H9 (cell line): ENCODE measurements around the gene RBFOX1. TPM values are rescaled to one million over a fixed set of nuclear protein-coding genes. Genes with fewer than 3 reads are reported as not detected.

ENCODE experiments used
- DNase-seq: peaks from one replicate; pipeline ENCODE4 v3.0.0-alpha.2; 2017
- H2AFZ ChIP-seq: one replicate; pipeline ENCODE4 v1.6.1; 2013; ENCODE audit warnings: mild to moderate bottlenecking, low read length, control low read depth, moderate library complexity
- H2AK5ac ChIP-seq: 2 replicates; pipeline ENCODE4 v1.6.1; 2013; ENCODE audit warnings: low read length, control low read depth, mixed read lengths; ENCODE audit not compliant: insufficient read length
- H2BK120ac ChIP-seq: one replicate; pipeline ENCODE4 v1.6.1; 2013; ENCODE audit warnings: low read depth, mild to moderate bottlenecking, low read length, control low read depth, inconsistent platforms; ENCODE audit not compliant: poor library complexity, severe bottlenecking
- H2BK12ac ChIP-seq: 2 replicates; pipeline ENCODE4 v1.6.1; 2013; ENCODE audit warnings: low read length, control low read depth, mixed read lengths, low read depth; ENCODE audit not compliant: insufficient read length
- H2BK15ac ChIP-seq: 2 replicates; pipeline ENCODE4 v1.6.1; 2013; ENCODE audit warnings: low read depth, low read length, control low read depth
- H2BK20ac ChIP-seq: one replicate; pipeline ENCODE4 v1.6.1; 2013; ENCODE audit warnings: low read depth, mild to moderate bottlenecking, low read length, control low read depth, inconsistent platforms; ENCODE audit not compliant: poor library complexity, severe bottlenecking
- H2BK5ac ChIP-seq: 2 replicates; pipeline ENCODE4 v1.6.1; 2013; ENCODE audit warnings: low read length, control low read depth, mixed read lengths; ENCODE audit not compliant: insufficient read length
- H3K14ac ChIP-seq: 2 replicates; pipeline ENCODE4 v1.6.1; 2013; ENCODE audit warnings: low read length, control low read depth; ENCODE audit not compliant: insufficient read depth
- H3K18ac ChIP-seq: 2 replicates; pipeline ENCODE4 v1.6.1; 2013; ENCODE audit warnings: low read depth, mild to moderate bottlenecking, mixed read lengths, low read length, control low read depth; ENCODE audit not compliant: insufficient read length
- H3K23ac ChIP-seq: 2 replicates; pipeline ENCODE4 v1.6.1; 2013; ENCODE audit warnings: low read length, control low read depth, mixed read lengths, low read depth; ENCODE audit not compliant: insufficient read length
- H3K23me2 ChIP-seq: 2 replicates; pipeline ENCODE4 v1.6.1; 2013; ENCODE audit warnings: low read depth, mild to moderate bottlenecking, mixed read lengths, low read length, control low read depth; ENCODE audit not compliant: insufficient read length, poor library complexity, severe bottlenecking
- H3K27ac ChIP-seq: 2 replicates; pipeline ENCODE4 v1.5.1; 2013; ENCODE audit warnings: low read length, control low read depth, mixed read lengths, low read depth; ENCODE audit not compliant: insufficient read length
- H3K27me3 ChIP-seq: 2 replicates; pipeline ENCODE4 v1.6.1; 2013; ENCODE audit warnings: low read length, control low read depth, inconsistent platforms; ENCODE audit not compliant: insufficient read depth
- H3K4ac ChIP-seq: 2 replicates; pipeline ENCODE4 v1.6.1; 2013; ENCODE audit warnings: low read depth, mild to moderate bottlenecking, control low read depth, inconsistent platforms, low read length, moderate library complexity
- H3K4me1 ChIP-seq: 2 replicates; pipeline ENCODE4 v1.6.1; 2013; ENCODE audit warnings: low read length, control low read depth, inconsistent platforms; ENCODE audit not compliant: insufficient read depth
- H3K4me2 ChIP-seq: 2 replicates; pipeline ENCODE4 v1.6.1; 2013; ENCODE audit warnings: low read length, control low read depth, mixed read lengths; ENCODE audit not compliant: insufficient read length, insufficient read depth
- H3K56ac ChIP-seq: 2 replicates; pipeline ENCODE4 v1.6.1; 2013; ENCODE audit warnings: low read depth, mild to moderate bottlenecking, mixed read lengths, low read length, control low read depth; ENCODE audit not compliant: insufficient read length
- H3K79me1 ChIP-seq: 2 replicates; pipeline ENCODE4 v1.6.1; 2013; ENCODE audit warnings: low read depth, mild to moderate bottlenecking, moderate library complexity, low read length, control low read depth, inconsistent platforms; ENCODE audit not compliant: insufficient read depth, poor library complexity, severe bottlenecking
- H3K79me2 ChIP-seq: 2 replicates; pipeline ENCODE4 v1.6.1; 2013; ENCODE audit warnings: low read length, control low read depth, inconsistent platforms; ENCODE audit not compliant: insufficient read depth
- H3K9ac ChIP-seq: 2 replicates; pipeline ENCODE4 v1.6.1; 2013; ENCODE audit warnings: low read length, control low read depth, mixed read lengths; ENCODE audit not compliant: insufficient read length; ENCODE audit errors: extremely low read depth
- H3K9me3 ChIP-seq: one replicate; pipeline ENCODE4 v1.6.1; 2013; ENCODE audit warnings: low read depth, low read length, inconsistent platforms; ENCODE audit not compliant: control insufficient read depth
- H3T11ph ChIP-seq: one replicate; pipeline ENCODE4 v1.6.1; 2013; ENCODE audit warnings: mild to moderate bottlenecking, low read length, control low read depth, inconsistent platforms
- H4K20me1 ChIP-seq: one replicate; pipeline ENCODE4 v1.6.1; 2013; ENCODE audit not compliant: control insufficient read depth, insufficient read length, insufficient read depth
- H4K5ac ChIP-seq: 2 replicates; pipeline ENCODE4 v1.6.1; 2013; ENCODE audit warnings: low read depth, mild to moderate bottlenecking, mixed read lengths, low read length, control low read depth; ENCODE audit not compliant: insufficient read length
- H4K8ac ChIP-seq: replicated peaks from 2 replicates; pipeline ENCODE4 v1.6.1; 2013; ENCODE audit warnings: low read length, control low read depth, mixed read lengths, low read depth; ENCODE audit not compliant: insufficient read length
- H4K91ac ChIP-seq: 2 replicates; pipeline ENCODE4 v1.6.1; 2013; ENCODE audit warnings: low read depth, mild to moderate bottlenecking, moderate library complexity, mixed read lengths, low read length, control low read depth; ENCODE audit not compliant: insufficient read length
- H3K27ac Mint-ChIP-seq, 3 experiments: 2 replicates in 2 of 3; 3 replicates in 1 of 3; pipeline ENCODE4 v1.8.0; 2020 to 2021; ENCODE audit warnings: mixed read lengths in 3 of 3, mild to moderate bottlenecking in 1 of 3, moderate library complexity in 1 of 3
- H3K27me3 Mint-ChIP-seq: 2 replicates; pipeline ENCODE4 v1.8.0; 2021; ENCODE audit warnings: low read depth, mild to moderate bottlenecking, moderate library complexity, mixed read lengths
- H3K36me3 Mint-ChIP-seq, 3 experiments: 2 replicates in 2 of 3; 3 replicates in 1 of 3; pipeline ENCODE4 v1.8.0; 2020 to 2021; ENCODE audit warnings: low read depth in 3 of 3, mixed read lengths in 3 of 3; ENCODE audit not compliant: insufficient read depth in 1 of 3
- H3K4me1 Mint-ChIP-seq, 2 experiments: 2 replicates each; pipeline ENCODE4 v1.8.0; 2020; ENCODE audit warnings: mixed read lengths in 2 of 2
- H3K4me3 Mint-ChIP-seq, 2 experiments: 2 replicates in 1 of 2; 3 replicates in 1 of 2; pipeline ENCODE4 v1.8.0; 2020 to 2021; ENCODE audit warnings: mild to moderate bottlenecking in 2 of 2, mixed read lengths in 2 of 2, moderate library complexity in 1 of 2
- H3K9me3 Mint-ChIP-seq, 2 experiments: 2 replicates in 1 of 2; 3 replicates in 1 of 2; pipeline ENCODE4 v1.8.0; 2020; ENCODE audit warnings: mild to moderate bottlenecking in 2 of 2, mixed read lengths in 2 of 2, moderate library complexity in 1 of 2
- WGBS: extraction: QIAGEN DNeasy Blood & Tissue Kit; methylation state at CpG from one replicate; pipeline ENCODE4 v1.1.7; 2013; ENCODE audit warnings: missing lambda C conversion rate, low lambda C conversion rate, mixed read lengths; ENCODE audit not compliant: insufficient read length; ENCODE audit errors: extremely low coverage; 5-methylcytosine and 5-hydroxymethylcytosine counted together
- total RNA-seq: library from RNA; stranded (reverse); gene quantifications from 2 replicates; pipeline ENCODE4 v1.2.1, GENCODE V29; 2021
- TF ChIP-seq, protein P1 (sequence below): fragments of 200-600 bp; sonication (generic); conservative IDR thresholded peaks from 3 replicates; pipeline ENCODE4 v1.8.0; 2021; ENCODE audit warnings: antibody characterized with exemption, mild to moderate bottlenecking

RBFOX1 gene
- total RNA-seq, 1 experiment from 2014 or later, result 2.0 TPM

GRCh38 chr16:7613518-7613917, 280.9 kb downstream of the RBFOX1 start:
- TF ChIP-seq, protein P1, sequence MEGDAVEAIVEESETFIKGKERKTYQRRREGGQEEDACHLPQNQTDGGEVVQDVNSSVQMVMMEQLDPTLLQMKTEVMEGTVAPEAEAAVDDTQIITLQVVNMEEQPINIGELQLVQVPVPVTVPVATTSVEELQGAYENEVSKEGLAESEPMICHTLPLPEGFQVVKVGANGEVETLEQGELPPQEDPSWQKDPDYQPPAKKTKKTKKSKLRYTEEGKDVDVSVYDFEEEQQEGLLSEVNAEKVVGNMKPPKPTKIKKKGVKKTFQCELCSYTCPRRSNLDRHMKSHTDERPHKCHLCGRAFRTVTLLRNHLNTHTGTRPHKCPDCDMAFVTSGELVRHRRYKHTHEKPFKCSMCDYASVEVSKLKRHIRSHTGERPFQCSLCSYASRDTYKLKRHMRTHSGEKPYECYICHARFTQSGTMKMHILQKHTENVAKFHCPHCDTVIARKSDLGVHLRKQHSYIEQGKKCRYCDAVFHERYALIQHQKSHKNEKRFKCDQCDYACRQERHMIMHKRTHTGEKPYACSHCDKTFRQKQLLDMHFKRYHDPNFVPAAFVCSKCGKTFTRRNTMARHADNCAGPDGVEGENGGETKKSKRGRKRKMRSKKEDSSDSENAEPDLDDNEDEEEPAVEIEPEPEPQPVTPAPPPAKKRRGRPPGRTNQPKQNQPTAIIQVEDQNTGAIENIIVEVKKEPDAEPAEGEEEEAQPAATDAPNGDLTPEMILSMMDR, result no peak
- H3K23ac ChIP-seq, result no peak overlapping the region
- no peak overlapping the region for H2BK120ac ChIP-seq
- H3K9ac ChIP-seq, result no peak overlapping the region
- H4K5ac ChIP-seq, result no peak overlapping the region
- no CpG with 5 or more reads among the region's 2 CpGs for WGBS
- Mint-ChIP-seq H3K27ac (no peak overlapping the region), H3K4me1 (no peaks in the 10 kb centered on the region), H3K4me3 (no peak overlapping the region), H3K9me3 (peaks cover 9 to 11% of the 10 kb centered on the region in 2 experiments; a peak in 4 of 5 replicates), H3K36me3 (peaks cover 8 to 9% (median 9%) of the 10 kb centered on the region in 3 experiments; a peak in 3 of 7 replicates), H3K27me3 (no peaks in the 10 kb centered on the region)
- H4K91ac ChIP-seq, result no peak overlapping the region
- no peak overlapping the region for H3K56ac ChIP-seq
- H3K4me1 ChIP-seq, result no peaks in the 10 kb centered on the region
- no peak overlapping the region for H3K14ac ChIP-seq
- H3K9me3 ChIP-seq, result peaks cover 6% of the 10 kb centered on the region
- H3K4me2 ChIP-seq, result no peak overlapping the region
- H2AFZ ChIP-seq, result no peak overlapping the region
- no peaks in the 10 kb centered on the region for H4K20me1 ChIP-seq
- no peak overlapping the region for H3K4ac ChIP-seq
- no peak overlapping the region for H2BK5ac ChIP-seq
- no peak overlapping the region for H3K18ac ChIP-seq
- H2AK5ac ChIP-seq, result no peak overlapping the region
- H3T11ph ChIP-seq, result no peak overlapping the region
- H3K23me2 ChIP-seq, result no peaks in the 10 kb centered on the region
- H2BK15ac ChIP-seq, result no peak overlapping the region
- no peak overlapping the region for H4K8ac ChIP-seq
- H3K79me1 ChIP-seq, result no peaks in the 10 kb centered on the region
- H3K27me3 ChIP-seq, result no peaks in the 10 kb centered on the region
- no peak overlapping the region for H2BK20ac ChIP-seq
- DNase-seq, result no peak
- H3K27ac ChIP-seq, result no peak overlapping the region
- H2BK12ac ChIP-seq, result no peak overlapping the region
- H3K79me2 ChIP-seq, result no peaks in the 10 kb centered on the region
